ENCODE data around the gene ARVCF.

DNA sequence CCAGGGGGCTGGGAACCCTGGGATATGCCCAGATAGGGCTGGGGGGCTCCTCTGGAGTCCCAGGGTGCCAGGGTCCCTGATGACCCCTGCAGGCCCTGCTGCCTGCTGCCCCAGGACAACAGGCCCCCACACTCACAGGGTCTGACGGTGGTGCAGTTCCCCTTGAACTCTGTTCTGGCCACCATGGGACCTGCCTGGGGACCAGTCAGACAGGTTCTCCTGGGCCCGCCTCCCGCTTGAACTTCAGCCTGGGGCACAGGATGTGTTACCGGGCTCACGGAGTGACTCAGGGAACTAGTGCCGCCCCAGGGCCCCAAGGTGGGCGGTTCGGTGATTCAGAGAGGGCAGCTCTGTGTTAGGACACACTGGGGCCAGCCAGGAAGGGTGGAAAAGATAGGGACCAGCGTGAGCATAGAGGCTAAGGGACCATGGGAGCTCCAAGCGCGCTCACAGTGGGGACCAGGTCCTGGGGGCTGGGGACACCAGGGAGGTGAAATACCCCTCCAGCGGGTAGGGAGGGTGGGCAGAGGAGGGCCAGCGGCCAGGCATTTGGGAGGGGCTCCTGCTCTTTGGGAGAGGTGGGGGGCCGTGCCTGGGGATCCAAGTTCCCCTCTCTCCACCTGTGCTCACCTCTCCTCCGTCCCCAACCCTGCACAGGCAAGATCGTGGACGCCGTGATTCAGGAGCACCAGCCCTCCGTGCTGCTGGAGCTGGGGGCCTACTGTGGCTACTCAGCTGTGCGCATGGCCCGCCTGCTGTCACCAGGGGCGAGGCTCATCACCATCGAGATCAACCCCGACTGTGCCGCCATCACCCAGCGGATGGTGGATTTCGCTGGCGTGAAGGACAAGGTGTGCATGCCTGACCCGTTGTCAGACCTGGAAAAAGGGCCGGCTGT, 53.5 kb downstream of the ARVCF start:
- TF ChIP-seq CTCF (IDR thresholded peaks at IDR 0.05) (no peak), POLR2A (IDR thresholded peaks at IDR 0.05) (peak; percentile 42)
